ENCODE results near the gene SH3GLB2. TPM values are rescaled to one million over a fixed set of nuclear protein-coding genes. Genes with fewer than 3 reads are reported as not detected.
"Not testable (repeated sequence)": the region's sequence is repeated elsewhere in the genome, so short reads cannot be mapped to it uniquely, and the experiment has no call there.

SH3GLB2 gene
- total and polyA plus RNA-seq, 10 of the 15 experiments (the other 5 are each of a cell fraction or from before 2014, with no cell fraction given): 0.21 to 61.3 (median 30.8) TPM

DNA sequence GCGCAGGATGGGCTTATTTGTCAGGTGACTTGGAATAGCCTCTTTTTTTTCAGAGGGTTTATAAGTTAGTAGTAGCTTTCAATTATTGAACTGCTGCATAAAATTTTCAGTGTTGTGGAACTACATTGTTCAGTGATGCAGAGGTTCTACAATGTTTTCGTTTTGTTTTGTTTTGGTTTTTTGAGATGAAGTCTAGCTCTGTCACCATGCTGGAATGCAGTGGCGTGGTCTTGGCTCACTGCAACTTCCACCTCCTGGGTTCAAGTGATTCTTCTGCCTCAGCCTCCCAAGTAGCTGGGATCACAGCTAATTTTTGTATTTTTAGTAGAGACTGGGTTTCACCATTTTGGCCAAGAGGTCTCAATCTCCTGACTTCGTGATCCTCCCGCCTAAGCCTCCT is 58.6 kb downstream of the SH3GLB2 start:
- 94% methylated on average over 5 of the region's 5 CpGs for WGBS (ENCODE audit: insufficient coverage, insufficient replicate concordance, low lambda C conversion rate, missing lambda C conversion rate)
- SMC1A ChIA-PET (ENCODE audit: uncharacterized antibody, unreplicated experiment): no interaction called here
- Histone ChIP-seq H2AFZ (ENCODE audit: control insufficient read depth, low read depth, low read length) (no peak overlapping the region), H3K4me2 (ENCODE audit: control insufficient read depth, insufficient read depth) (no peak overlapping the region), H3K36me3 (ENCODE audit: control insufficient read depth in 2 of 2, insufficient read depth in 2 of 2, low read length in 1 of 2) (peaks cover 5 to 40% of the 10 kb centered on the region in 2 experiments), H3K9ac (ENCODE audit: control insufficient read depth, insufficient read depth, low read length) (no peak overlapping the region), H3K9me3 (replicated peaks; ENCODE audit: control insufficient read depth, insufficient read depth, low read length) (no peaks in the 10 kb centered on the region), H3K4me3 (no peak overlapping the region), H3K4me1 (ENCODE audit: control insufficient read depth, insufficient read depth, low read length) (no peaks in the 10 kb centered on the region), H3K27me3 (replicated peaks in 1 of 2; ENCODE audit: control insufficient read depth in 2 of 2, insufficient read depth in 2 of 2, low read length in 1 of 2) (no peaks in the 10 kb centered on the region), H4K20me1 (ENCODE audit: control insufficient read depth, insufficient read depth) (no peaks in the 10 kb centered on the region), H3K79me2 (ENCODE audit: control insufficient read depth, insufficient read depth, low read length) (no peaks in the 10 kb centered on the region), H3K27ac (ENCODE audit: control insufficient read depth, insufficient read depth) (no peak overlapping the region)
- RAD21 ChIA-PET (ENCODE audit: unreplicated experiment): no interaction called here
- intact Hi-C loops (cut with micrococcal nuclease; ENCODE audit: unreplicated experiment): no loop called here
- CTCF ChIA-PET: no interaction called here
- no peak for TF ChIP-seq PAX5 (IDR thresholded peaks at IDR 0.05; ENCODE audit: borderline replicate concordance, low read depth, low read length)
- no peak for TF ChIP-seq IRF4 (IDR thresholded peaks at IDR 0.05; ENCODE audit: low read depth, low read length)
- no peak for TF ChIP-seq POU2F2 (IDR thresholded peaks at IDR 0.05; ENCODE audit: borderline replicate concordance, low read depth, low read length)
- TF ChIP-seq USF1 (IDR thresholded peaks at IDR 0.05; ENCODE audit: borderline replicate concordance, extremely low read length, insufficient read depth, low read depth, low read length): no peak
- TF ChIP-seq, protein P1, sequence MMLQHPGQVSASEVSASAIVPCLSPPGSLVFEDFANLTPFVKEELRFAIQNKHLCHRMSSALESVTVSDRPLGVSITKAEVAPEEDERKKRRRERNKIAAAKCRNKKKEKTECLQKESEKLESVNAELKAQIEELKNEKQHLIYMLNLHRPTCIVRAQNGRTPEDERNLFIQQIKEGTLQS (IDR thresholded peaks at IDR 0.05; ENCODE audit: borderline replicate concordance, extremely low read depth, low read depth, low read length): no peak
- TF ChIP-seq, protein P2, sequence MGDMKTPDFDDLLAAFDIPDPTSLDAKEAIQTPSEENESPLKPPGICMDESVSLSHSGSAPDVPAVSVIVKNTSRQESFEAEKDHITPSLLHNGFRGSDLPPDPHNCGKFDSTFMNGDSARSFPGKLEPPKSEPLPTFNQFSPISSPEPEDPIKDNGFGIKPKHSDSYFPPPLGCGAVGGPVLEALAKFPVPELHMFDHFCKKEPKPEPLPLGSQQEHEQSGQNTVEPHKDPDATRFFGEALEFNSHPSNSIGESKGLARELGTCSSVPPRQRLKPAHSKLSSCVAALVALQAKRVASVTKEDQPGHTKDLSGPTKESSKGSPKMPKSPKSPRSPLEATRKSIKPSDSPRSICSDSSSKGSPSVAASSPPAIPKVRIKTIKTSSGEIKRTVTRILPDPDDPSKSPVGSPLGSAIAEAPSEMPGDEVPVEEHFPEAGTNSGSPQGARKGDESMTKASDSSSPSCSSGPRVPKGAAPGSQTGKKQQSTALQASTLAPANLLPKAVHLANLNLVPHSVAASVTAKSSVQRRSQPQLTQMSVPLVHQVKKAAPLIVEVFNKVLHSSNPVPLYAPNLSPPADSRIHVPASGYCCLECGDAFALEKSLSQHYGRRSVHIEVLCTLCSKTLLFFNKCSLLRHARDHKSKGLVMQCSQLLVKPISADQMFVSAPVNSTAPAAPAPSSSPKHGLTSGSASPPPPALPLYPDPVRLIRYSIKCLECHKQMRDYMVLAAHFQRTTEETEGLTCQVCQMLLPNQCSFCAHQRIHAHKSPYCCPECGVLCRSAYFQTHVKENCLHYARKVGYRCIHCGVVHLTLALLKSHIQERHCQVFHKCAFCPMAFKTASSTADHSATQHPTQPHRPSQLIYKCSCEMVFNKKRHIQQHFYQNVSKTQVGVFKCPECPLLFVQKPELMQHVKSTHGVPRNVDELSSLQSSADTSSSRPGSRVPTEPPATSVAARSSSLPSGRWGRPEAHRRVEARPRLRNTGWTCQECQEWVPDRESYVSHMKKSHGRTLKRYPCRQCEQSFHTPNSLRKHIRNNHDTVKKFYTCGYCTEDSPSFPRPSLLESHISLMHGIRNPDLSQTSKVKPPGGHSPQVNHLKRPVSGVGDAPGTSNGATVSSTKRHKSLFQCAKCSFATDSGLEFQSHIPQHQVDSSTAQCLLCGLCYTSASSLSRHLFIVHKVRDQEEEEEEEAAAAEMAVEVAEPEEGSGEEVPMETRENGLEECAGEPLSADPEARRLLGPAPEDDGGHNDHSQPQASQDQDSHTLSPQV (IDR thresholded peaks at IDR 0.05): no peak
- no peak for TF ChIP-seq HCFC1 (IDR thresholded peaks at IDR 0.05; ENCODE audit: low read length)
- TF ChIP-seq EP300 (IDR thresholded peaks at IDR 0.05; ENCODE audit: borderline replicate concordance in 1 of 2, control insufficient read depth in 1 of 2, low read depth in 2 of 2, low read length in 2 of 2): no peak
- no peak for TF ChIP-seq TCF12 (IDR thresholded peaks at IDR 0.05; ENCODE audit: low read depth, low read length)
- POLR2A ChIA-PET: no interaction called here
- BruUV-seq (replicated peaks): no TSS peak
- ATAC-seq (no peak), DNase-seq (ENCODE audit: low read depth, low spot score) (no peak), FAIRE-seq (no peak)
- in situ Hi-C loops (cut with MboI): no loop called here

DNA sequence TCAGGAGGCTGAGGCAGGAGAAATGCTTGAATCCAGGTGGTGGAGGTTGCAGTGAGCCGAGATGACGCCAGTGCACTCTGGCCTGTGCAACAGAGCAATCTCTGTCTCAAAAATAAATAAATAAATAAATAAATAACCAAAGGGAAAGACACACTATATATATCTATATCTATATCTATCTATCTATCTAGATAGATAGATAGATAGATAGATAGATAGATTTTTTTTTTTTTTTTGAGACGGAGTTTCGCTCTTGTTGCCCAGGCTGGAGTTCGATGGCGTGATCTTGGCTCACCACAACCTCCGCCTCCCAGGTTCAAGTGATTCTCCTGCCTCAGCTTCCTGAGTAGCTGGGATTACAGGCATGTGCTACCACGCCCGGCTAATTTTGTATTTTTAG is 66.7 kb downstream of the SH3GLB2 start:
- H3K27me3 ChIP-seq (replicated peaks in 1 of 2; ENCODE audit: control insufficient read depth in 2 of 2, insufficient read depth in 2 of 2, low read length in 1 of 2); H3K4me3 ChIP-seq; FAIRE-seq; H3K4me2 ChIP-seq (ENCODE audit: control insufficient read depth, insufficient read depth); in situ Hi-C loops (cut with MboI); ATAC-seq; H3K27ac ChIP-seq (ENCODE audit: control insufficient read depth, insufficient read depth); H3K4me1 ChIP-seq (ENCODE audit: control insufficient read depth, insufficient read depth, low read length); SMC1A ChIA-PET (ENCODE audit: uncharacterized antibody, unreplicated experiment); DNase-seq (ENCODE audit: low read depth, low spot score); H2AFZ ChIP-seq (ENCODE audit: control insufficient read depth, low read depth, low read length); H4K20me1 ChIP-seq (ENCODE audit: control insufficient read depth, insufficient read depth); H3K79me2 ChIP-seq (ENCODE audit: control insufficient read depth, insufficient read depth, low read length); intact Hi-C loops (cut with micrococcal nuclease; ENCODE audit: unreplicated experiment); H3K9me3 ChIP-seq (replicated peaks; ENCODE audit: control insufficient read depth, insufficient read depth, low read length); BruUV-seq (replicated peaks); H3K9ac ChIP-seq (ENCODE audit: control insufficient read depth, insufficient read depth, low read length): not testable (repeated sequence)
- peaks cover 0 to 19% of the 10 kb centered on the region in 2 experiments for H3K36me3 ChIP-seq (ENCODE audit: control insufficient read depth in 2 of 2, insufficient read depth in 2 of 2, low read length in 1 of 2)
- CTCF ChIA-PET: interaction anchor here (0.6 to 0.7 kb wide), 2 partner anchors 12 to 777 kb away, joined by 4 read pairs; no protein-coding TSS in a partner anchor
- RAD21 ChIA-PET (ENCODE audit: unreplicated experiment): interaction anchor here (0.9 kb wide), 1 partner anchor 13 kb away, joined by 5 read pairs; no protein-coding TSS in a partner anchor
- POLR2A ChIA-PET: interaction anchor here (0.7 kb wide), 1 partner anchor 1725 kb away, joined by 3 read pairs; no protein-coding TSS in a partner anchor
- 92% methylated on average over 5 of the region's 9 CpGs for WGBS (ENCODE audit: insufficient coverage, insufficient replicate concordance, low lambda C conversion rate, missing lambda C conversion rate)
